Motor neuron (in vitro differentiated cells): ENCODE data around the gene CPNE8. TPM values are rescaled to one million over a fixed set of nuclear protein-coding genes. Genes with fewer than 3 reads are reported as not detected.

Experiments
- ATAC-seq, 8 experiments: fragments of 200-7000 bp; cut with Tn5 transposase; replicated peaks in 6 of 8; 2 replicates each; pipeline ENCODE4 v1.8.0; 2021; ENCODE audit warnings: mild to moderate bottlenecking in 8 of 8, moderate library complexity in 8 of 8
- H3K27ac ChIP-seq, 2 donors: fragments of 250-450 bp; sonication (Bioruptor Pico); 2 replicates each; pipeline ENCODE4 v1.9.0; 2021; ENCODE audit warnings: antibody characterized with exemption in 2 of 2, mild to moderate bottlenecking in 2 of 2, moderate library complexity in 1 of 2
- H3K4me1 ChIP-seq, 2 donors: fragments of 250-450 bp; sonication (Bioruptor Pico); replicated peaks in 1 of 2; 2 replicates each; pipeline ENCODE4 v1.6.1; 2021; ENCODE audit warnings: antibody characterized with exemption in 2 of 2, mild to moderate bottlenecking in 2 of 2, moderate library complexity in 1 of 2
- H3K4me3 ChIP-seq, 5 donors: fragments of 250-450 bp; sonication (Bioruptor Pico); 2 replicates each; pipeline ENCODE4 v1.9.0; 2021; ENCODE audit warnings: antibody characterized with exemption in 5 of 5, mild to moderate bottlenecking in 5 of 5, moderate library complexity in 4 of 5
- WGBS, 10 experiments: fragments of 450-650 bp; shearing (Covaris generic); methylation state at CpG; one replicate each; pipeline ENCODE4 v1.0.0; 2022; 5-methylcytosine and 5-hydroxymethylcytosine counted together
- in situ Hi-C, 9 experiments: fragments of 400-800 bp; cut with MboI; loops; one replicate each; pipeline ENCODE4 v1.15.0; 2021; ENCODE audit warnings: low sequenced_read_pairs in 9 of 9, low pct_unique_long_range_greater_than_20kb in 2 of 9; ENCODE audit not compliant: unreplicated experiment in 9 of 9
- total RNA-seq, 8 experiments: library from RNA; unstranded; fragments of 300-600 nt; gene quantifications; 2 replicates each; pipeline versions ENCODE4 v1.2.3 to v1.2.4, GENCODE V29; 2022

Gene CPNE8
- total RNA-seq, 8 experiments from 2014 or later, result 2.5 to 32.5 (median 4.1) TPM

DNA sequence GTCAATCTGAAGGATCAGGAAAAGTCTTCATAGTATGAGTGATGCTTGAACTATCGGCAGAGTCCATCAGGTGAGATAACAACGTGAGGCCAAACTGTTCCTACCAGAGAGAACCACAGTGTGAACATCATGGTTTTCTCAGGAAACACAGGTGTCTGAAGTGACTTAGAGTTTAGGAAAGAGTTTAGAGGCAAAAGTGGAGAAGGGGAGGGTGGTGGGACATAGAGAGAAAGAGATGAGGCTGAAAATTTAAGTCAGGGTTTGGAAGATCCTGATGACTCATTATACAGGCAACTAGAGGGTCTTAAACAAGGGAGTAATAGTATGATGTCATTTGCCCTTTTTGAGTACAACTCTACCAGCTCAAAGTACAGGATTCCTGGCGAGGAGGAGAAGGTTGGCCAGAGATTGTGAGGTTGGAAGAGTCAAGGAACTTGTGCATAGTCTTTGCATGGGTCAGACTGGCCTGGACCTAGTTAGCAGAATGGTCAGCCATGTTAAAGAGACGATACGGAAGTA, 16.0 kb downstream of the CPNE8 start:
- ATAC-seq, result peak in 1 of 8 experiments; percentile 10
- in situ Hi-C loops, result no loop called here
- no peak overlapping the region for H3K27ac ChIP-seq
- no peaks in the 10 kb centered on the region for H3K4me1 ChIP-seq
- 57 to 100% (median 92%) methylated on average over 1 to 5 of the region's 5 CpGs for WGBS, 10 experiments
- H3K4me3 ChIP-seq, result no peak overlapping the region

DNA sequence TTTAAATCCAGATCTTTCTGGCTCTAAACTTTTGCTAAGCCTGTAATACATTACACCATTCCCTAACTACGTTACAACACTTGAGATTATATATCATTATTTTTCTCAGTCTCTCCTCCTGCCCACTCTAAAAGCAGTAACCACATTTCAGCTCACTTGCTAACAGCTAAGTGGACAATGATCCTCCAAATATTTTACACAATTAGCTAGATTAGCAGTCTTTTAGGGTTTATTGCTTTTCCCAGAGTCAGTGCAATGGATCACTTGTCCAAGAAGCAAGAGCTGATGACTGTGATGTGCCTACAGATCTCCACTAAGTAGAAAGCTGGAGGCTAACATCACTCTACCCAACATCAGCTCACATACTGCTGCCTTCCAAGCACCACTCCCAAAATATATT, 17.6 kb downstream of the CPNE8 start:
- 18 to 100% (median 92%) methylated on average over 1 of the region's 1 CpG; no CpG with 5 or more reads in 4 of the 10 experiments for WGBS, 10 experiments
- Histone ChIP-seq H3K4me1 (no peaks in the 10 kb centered on the region), H3K27ac (no peak overlapping the region), H3K4me3 (no peak overlapping the region)
- no peak for ATAC-seq
- in situ Hi-C loops, result no loop called here

DNA sequence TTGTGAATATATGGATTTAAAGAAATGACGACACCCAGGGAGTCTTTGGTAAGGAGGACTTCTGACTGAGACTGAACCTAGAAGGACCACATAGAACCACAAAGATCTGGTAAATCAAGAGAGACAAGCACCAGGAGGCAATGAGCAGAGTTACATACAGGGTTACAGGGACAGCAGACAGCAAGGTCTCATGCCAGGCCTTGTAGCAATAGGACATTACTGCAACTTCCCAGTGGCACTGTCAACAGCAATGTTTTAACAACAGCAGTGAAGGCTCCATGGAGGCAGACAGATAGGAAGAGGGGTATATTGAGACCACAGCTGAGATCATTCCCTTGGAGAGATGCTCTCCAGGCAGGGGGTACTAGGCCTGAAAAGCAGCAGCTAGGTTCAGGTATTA, 18.5 kb downstream of the CPNE8 start:
- Histone ChIP-seq H3K27ac (no peak overlapping the region), H3K4me3 (no peak overlapping the region), H3K4me1 (no peaks in the 10 kb centered on the region)
- ATAC-seq, result peak in 1 of 8 experiments; percentile 36
- in situ Hi-C loops, result no loop called here
- 20 to 100% (median 86%) methylated on average over 1 of the region's 1 CpG; no CpG with 5 or more reads in 3 of the 10 experiments for WGBS, 10 experiments

DNA sequence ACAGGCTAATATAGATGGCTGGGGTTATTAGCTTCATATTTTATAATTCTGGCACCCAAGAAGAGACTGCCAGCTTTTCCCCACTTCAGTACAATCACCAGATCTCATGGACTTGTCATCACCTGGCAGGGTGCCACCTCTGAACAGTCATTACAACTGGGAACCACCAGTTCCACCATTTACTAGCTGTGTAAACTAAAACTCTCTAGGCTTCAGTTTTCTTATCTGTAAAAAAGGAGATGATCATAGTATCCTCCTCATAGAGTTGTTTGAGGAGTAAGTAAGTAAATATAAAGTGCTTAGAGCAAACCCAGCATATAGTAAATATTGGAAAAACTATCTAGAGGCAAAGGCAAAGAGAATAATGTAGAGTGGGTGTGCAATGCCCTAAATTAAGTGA, 19.3 kb downstream of the CPNE8 start:
- peak in 2 of 8 experiments; percentile 20 to 36 for ATAC-seq
- in situ Hi-C loops, result no loop called here
- no peak overlapping the region for H3K4me3 ChIP-seq

DNA sequence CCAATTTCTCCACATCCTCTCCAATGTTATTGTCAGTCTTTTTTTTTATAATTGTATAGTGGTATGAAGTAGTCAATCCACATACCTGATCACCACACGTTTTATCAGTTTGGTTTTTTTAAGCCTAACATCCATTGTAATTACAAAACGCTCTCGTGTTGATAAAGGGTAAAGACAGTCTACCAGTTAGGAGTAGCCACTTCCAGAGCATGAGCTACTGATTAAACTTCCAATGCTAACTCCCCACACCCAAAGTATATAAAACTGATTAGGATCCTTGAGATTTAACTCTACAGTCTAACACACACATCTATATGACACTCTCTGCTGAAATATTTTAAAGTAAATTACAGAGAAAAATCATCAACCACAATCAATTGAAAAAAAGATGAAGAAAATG, 20.7 kb downstream of the CPNE8 start:
- WGBS, 10 experiments, result 18 to 94% (median 70%) methylated on average over 1 to 3 of the region's 3 CpGs; no CpG with 5 or more reads in 1 of the 10 experiments
- Histone ChIP-seq H3K4me1 (no peaks in the 10 kb centered on the region), H3K4me3 (no peak overlapping the region), H3K27ac (no peak overlapping the region)
- no peak for ATAC-seq
- in situ Hi-C loops, result no loop called here

More for the DNA sequence above, 19.3 kb downstream of the CPNE8 start:
- Histone ChIP-seq H3K27ac (no peak overlapping the region), H3K4me1 (no peaks in the 10 kb centered on the region)

DNA sequence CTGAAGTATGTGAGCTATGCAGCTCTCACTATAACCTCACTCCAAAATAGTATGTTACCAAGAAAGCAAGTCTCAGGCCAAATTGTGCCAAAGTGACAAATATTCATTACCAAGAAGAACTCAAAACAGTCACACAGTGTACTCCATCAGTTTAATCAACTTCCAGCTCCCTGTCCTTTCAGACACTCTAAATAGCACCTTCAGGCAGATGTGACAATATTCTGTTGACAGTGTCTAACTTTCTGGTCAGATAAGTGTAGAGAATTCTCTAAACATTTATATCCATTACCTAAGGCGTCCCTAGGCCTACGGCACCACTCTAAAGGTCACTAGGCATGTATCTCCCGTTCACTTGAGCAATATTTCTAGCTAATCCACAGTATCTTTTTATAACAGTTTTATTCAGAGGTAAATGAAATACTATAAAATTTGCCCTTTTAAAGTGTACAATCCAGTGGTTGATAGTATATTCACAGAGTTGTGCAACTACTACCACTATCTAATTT, 21.7 kb downstream of the CPNE8 start:
- Histone ChIP-seq H3K4me3 (no peak overlapping the region), H3K4me1 (no peaks in the 10 kb centered on the region), H3K27ac (no peak overlapping the region)
- in situ Hi-C loops, result no loop called here
- no peak for ATAC-seq
- WGBS, 10 experiments, result 20 to 100% (median 95%) methylated on average over 1 to 3 of the region's 3 CpGs; no CpG with 5 or more reads in 3 of the 10 experiments

DNA sequence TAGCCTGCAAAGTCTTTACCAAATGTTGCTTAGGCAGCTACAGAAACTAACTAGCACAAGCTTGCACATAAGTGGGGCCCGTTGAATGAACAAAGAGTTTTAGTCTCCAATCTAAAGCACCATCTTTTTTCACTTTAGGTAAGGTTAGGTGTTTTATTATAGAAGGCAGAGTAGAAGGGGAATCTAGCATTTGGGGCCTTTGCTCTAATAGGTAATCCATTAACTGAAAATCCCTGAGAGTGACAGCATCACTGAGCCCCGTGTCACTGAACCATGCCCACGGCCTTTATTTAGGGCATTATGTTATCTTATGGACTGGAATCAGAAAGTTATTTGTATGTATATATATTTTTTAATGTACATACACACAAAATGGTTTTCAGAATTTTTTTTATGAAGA, 25.1 kb downstream of the CPNE8 start:
- WGBS, 10 experiments, result 8 to 100% (median 86%) methylated on average over 1 to 3 of the region's 3 CpGs; no CpG with 5 or more reads in 2 of the 10 experiments
- H3K4me3 ChIP-seq, result no peak overlapping the region
- no peak overlapping the region for H3K27ac ChIP-seq
- in situ Hi-C loops, result no loop called here
- no peaks in the 10 kb centered on the region for H3K4me1 ChIP-seq
- no peak for ATAC-seq

DNA sequence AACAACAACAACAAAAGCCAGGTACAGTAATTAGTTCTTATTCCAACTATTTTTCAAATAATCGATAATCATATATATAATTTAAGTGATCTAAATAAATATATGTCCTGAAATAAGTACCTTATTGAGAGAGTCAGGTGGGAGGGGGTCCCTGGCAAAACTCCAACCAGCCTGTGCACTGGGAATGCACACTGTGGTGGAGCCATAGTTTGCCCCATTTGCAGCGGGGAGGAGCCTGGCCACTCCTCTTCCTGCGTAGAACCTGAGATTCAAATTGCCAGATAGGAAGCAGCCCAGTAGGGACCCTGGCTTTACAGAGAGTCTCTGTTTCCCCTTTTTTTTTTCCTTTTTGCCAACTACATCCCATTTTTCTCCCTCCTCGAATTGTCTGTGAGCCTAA, 26.4 kb downstream of the CPNE8 start:
- H3K4me3 ChIP-seq, result no peak overlapping the region
- 13 to 100% (median 100%) methylated on average over 1 to 4 of the region's 4 CpGs for WGBS, 10 experiments
- ATAC-seq, result no peak
- H3K27ac ChIP-seq, result no peak overlapping the region
- no peaks in the 10 kb centered on the region for H3K4me1 ChIP-seq
- in situ Hi-C loops, result no loop called here

DNA sequence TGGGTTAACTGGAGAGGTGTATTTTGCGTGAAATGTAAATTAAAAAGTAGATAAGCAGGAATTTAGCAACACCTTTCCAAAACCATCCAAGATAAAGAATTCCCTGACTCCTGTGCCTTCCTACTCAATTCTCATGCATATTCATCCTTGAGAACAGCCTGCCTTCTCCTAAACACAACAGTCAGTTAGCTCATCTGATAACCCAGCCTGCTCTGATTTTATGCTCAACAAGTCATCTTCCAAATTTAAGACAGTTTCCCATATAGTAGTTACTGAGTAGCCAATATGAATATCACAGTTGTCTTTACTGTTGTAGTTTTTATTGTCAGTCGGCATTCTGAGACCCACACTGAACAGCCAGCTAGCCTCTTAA, 27.1 kb downstream of the CPNE8 start:
- in situ Hi-C loops, result no loop called here
- no peak overlapping the region for H3K4me3 ChIP-seq
- no peaks in the 10 kb centered on the region for H3K4me1 ChIP-seq
- ATAC-seq, result peak in 1 of 8 experiments; percentile 34
- WGBS, 10 experiments, result 33 to 100% (median 85%) methylated on average over 1 to 2 of the region's 2 CpGs; no CpG with 5 or more reads in 1 of the 10 experiments
- H3K27ac ChIP-seq, result no peak overlapping the region

DNA sequence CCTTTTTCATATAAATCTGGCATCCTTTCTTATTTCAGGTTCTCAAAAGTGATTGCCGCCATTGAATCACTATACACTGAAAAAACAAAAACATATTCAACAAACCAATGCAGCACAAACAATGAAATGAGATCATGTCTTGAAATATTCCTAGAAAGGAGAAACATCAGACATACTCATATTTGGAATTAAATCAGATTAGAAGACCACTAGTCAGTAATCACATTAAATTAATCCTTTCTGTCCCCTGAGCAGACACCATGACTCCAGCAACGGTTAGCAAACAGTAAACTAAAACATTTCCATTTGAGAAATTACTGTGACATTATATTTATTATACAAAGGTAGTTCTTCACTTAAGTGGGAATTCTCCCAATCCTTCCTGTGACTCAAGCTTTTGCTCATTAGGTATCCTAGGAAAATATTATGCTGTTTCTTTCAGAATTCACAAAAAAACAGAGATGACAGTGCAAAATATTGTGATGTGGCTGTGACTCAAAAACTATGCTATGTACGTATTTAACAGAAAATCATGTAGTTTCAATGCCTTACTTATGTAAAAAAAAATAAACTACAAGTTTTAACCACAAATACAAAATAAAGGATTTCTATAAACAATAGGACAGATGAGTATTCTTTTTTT, 29.7 kb downstream of the CPNE8 start:
- in situ Hi-C loops, result no loop called here

DNA sequence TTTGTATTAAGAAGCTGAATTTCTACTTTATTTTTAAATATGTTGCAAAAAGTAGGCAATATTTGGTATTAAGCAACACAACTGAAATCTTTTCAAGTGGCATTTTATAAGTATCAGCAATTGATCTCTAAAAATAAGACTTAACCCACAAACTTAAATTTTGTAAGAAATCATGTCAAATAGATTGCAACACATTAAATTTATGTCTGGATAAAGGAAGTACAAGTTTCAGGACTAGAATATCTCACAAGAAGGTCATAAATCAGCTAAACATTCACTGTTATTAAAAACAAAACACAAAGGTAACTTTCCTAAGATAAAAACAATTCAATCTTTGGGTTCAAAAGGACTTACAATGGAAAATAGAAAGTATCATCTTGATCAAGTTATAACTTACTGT, 32.8 kb downstream of the CPNE8 start:
- Histone ChIP-seq H3K4me3 (no peak overlapping the region), H3K4me1 (no peaks in the 10 kb centered on the region), H3K27ac (no peak overlapping the region)
- ATAC-seq, result no peak
- in situ Hi-C loops, result no loop called here

More for the DNA sequence above, 29.7 kb downstream of the CPNE8 start:
- WGBS, 10 experiments, result 20 to 100% (median 93%) methylated on average over 1 to 3 of the region's 3 CpGs; no CpG with 5 or more reads in 1 of the 10 experiments
- no peak overlapping the region for H3K27ac ChIP-seq
- no peaks in the 10 kb centered on the region for H3K4me1 ChIP-seq
- peak in 2 of 8 experiments; percentile 50 to 54 for ATAC-seq
- H3K4me3 ChIP-seq, result no peak overlapping the region

DNA sequence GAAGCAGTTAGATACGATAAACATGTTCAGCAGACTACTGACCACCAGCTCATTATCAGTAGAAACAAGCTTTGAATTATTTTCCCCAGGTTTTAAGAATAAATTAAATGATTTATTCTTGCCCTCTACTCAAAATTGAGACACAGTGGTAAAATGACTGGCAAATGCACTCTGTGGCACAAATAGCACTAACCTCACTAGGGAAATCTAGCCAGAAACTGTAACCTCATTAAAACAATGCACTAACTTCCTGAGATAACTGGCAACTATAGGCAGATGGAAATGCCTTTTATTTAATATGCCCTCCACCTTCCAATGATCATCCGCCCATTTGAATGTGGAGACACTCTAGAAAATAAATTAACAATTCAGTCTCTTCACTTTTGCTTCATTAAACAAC, 33.2 kb downstream of the CPNE8 start:
- H3K27ac ChIP-seq, result no peak overlapping the region
- no peak for ATAC-seq
- no peak overlapping the region for H3K4me3 ChIP-seq
- 10 to 100% (median 69%) methylated on average over 1 to 2 of the region's 2 CpGs; no CpG with 5 or more reads in 2 of the 10 experiments for WGBS, 10 experiments
- H3K4me1 ChIP-seq, result no peaks in the 10 kb centered on the region
- in situ Hi-C loops, result no loop called here

DNA sequence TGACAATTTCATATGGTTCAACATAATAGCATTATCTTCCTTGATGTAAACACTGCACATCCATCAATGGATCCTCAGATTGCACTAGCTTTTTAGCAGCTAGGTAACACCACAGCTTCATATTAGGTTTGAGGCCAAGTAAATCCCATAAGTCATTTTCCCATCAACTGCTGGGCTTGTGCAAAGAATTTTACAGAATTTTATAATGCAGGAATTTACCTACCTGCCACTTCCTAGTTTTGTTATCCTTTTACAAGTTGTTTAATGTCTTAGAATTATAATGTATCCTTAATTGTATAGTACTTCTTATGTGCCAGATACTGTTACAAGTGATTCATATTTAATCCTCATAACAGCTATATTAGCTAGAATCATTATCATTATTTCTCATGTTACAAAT, 36.4 kb downstream of the CPNE8 start:
- in situ Hi-C loops, result no loop called here
- Histone ChIP-seq H3K4me1 (no peaks in the 10 kb centered on the region), H3K27ac (no peak overlapping the region), H3K4me3 (no peak overlapping the region)
- no peak for ATAC-seq

DNA sequence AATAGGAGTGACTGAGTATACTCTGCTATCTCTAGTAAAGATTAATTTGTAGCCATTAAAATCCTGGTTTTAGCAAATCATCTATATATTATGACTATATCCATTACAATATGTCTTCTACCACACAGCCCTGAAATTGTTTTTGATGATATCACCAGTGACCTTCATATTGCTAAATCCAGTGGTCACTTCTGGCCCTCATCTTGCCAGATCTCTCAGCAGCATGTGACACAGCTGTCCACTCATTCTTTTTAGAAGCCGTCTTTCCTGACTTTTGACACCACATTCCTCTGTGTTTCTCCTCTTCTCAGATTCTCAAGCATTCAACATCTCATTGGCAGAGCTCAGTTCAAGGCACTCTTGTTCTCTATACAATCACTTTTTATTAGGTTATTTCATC, 54.9 kb downstream of the CPNE8 start:
- WGBS, 10 experiments, result 0 to 100% (median 72%) methylated on average over 1 of the region's 1 CpG; no CpG with 5 or more reads in 6 of the 10 experiments
- peak in 3 of 8 experiments; percentile 26 to 45 (median 44) for ATAC-seq
- in situ Hi-C loops, result no loop called here

More for the DNA sequence above, 54.9 kb downstream of the CPNE8 start:
- Histone ChIP-seq H3K27ac (no peak overlapping the region), H3K4me3 (no peak overlapping the region), H3K4me1 (no peaks in the 10 kb centered on the region)
